Activated naive CD8-positive, alpha-beta T cell treated with anti-CD3 and anti-CD28 coated beads, Interleukin-2, amount 50 U/mL, for 24 hours (primary cell): ENCODE results near the gene COA3.
A peak's percentile ranks its signal among the peaks of the same experiment; 100 is the strongest.

Source experiments
- ATAC-seq: fragments of 150-1000 bp; cut with Tn5 transposase; one replicate; pipeline ENCODE4 v1.10.0; 2021
- DNase-seq: peaks from one replicate; pipeline ENCODE4 v3.0.0; 2021
- H3K27ac Mint-ChIP-seq: one replicate; pipeline ENCODE4 v1.8.0; 2021; ENCODE audit warnings: mild to moderate bottlenecking, mixed read lengths
- H3K27me3 Mint-ChIP-seq: one replicate; pipeline ENCODE4 v1.8.0; 2021; ENCODE audit warnings: mixed read lengths
- H3K36me3 Mint-ChIP-seq: one replicate; pipeline ENCODE4 v1.8.0; 2021; ENCODE audit warnings: low read depth, mixed read lengths
- H3K4me1 Mint-ChIP-seq: one replicate; pipeline ENCODE4 v1.8.0; 2021; ENCODE audit warnings: mixed read lengths
- H3K4me3 Mint-ChIP-seq: one replicate; pipeline ENCODE4 v1.8.0; 2021; ENCODE audit warnings: mild to moderate bottlenecking, moderate library complexity, mixed read lengths
- H3K9me3 Mint-ChIP-seq: one replicate; pipeline ENCODE4 v1.8.0; 2021; ENCODE audit warnings: mixed read lengths

COA3 gene

GRCh38 chr17:42760652-42761581 lies 37.6 kb downstream of the COA3 start, which contains the start of gene RAMP2:
RAMP2 (plus strand) TSS chr17:42761227; CDS start chr17:42761262, 35 bp downstream.
- ATAC-seq = no peak
- H3K36me3 Mint-ChIP-seq = no peaks in the 10 kb centered on the region
- peak; percentile 27 for DNase-seq
- peaks cover 54% of the 10 kb centered on the region for H3K27me3 Mint-ChIP-seq
- no peak within 1 kb of the TSS for H3K27ac Mint-ChIP-seq
- peaks cover 9% of the 10 kb centered on the region for H3K4me1 Mint-ChIP-seq
- H3K9me3 Mint-ChIP-seq = no peaks in the 10 kb centered on the region
- peak within 1 kb of the TSS; percentile 4 for H3K4me3 Mint-ChIP-seq

GRCh38 chr17:42759982-42760651 lies 38.4 kb downstream of the COA3 start:
- Mint-ChIP-seq H3K27me3 (peaks cover 50% of the 10 kb centered on the region), H3K4me3 (no peak overlapping the region), H3K36me3 (no peaks in the 10 kb centered on the region), H3K27ac (no peak overlapping the region), H3K4me1 (peaks cover 9% of the 10 kb centered on the region), H3K9me3 (no peaks in the 10 kb centered on the region)
- ATAC-seq = peak; percentile 76
- DNase-seq = no peak

GRCh38 chr17:42754782-42755181 lies 43.7 kb downstream of the COA3 start:
- H3K4me1 Mint-ChIP-seq = peaks cover 1% of the 10 kb centered on the region
- H3K27me3 Mint-ChIP-seq = peaks cover 39% of the 10 kb centered on the region
- DNase-seq = no peak
- H3K4me3 Mint-ChIP-seq = no peak overlapping the region
- H3K9me3 Mint-ChIP-seq = no peaks in the 10 kb centered on the region
- H3K27ac Mint-ChIP-seq = no peak overlapping the region
- H3K36me3 Mint-ChIP-seq = no peaks in the 10 kb centered on the region
- no peak for ATAC-seq

- peaks cover 37% of the 10 kb centered on the region for H3K27me3 Mint-ChIP-seq
- no peak for ATAC-seq
- no peaks in the 10 kb centered on the region for H3K9me3 Mint-ChIP-seq
- no peak overlapping the region for H3K4me3 Mint-ChIP-seq
- H3K36me3 Mint-ChIP-seq = no peaks in the 10 kb centered on the region
- H3K27ac Mint-ChIP-seq = no peak overlapping the region
- no peaks in the 10 kb centered on the region for H3K4me1 Mint-ChIP-seq
- no peak for DNase-seq
Observed at GRCh38 chr17:42751628-42752027, 46.9 kb downstream of the COA3 start.

- Mint-ChIP-seq H3K4me3 (no peak overlapping the region), H3K9me3 (no peaks in the 10 kb centered on the region), H3K36me3 (no peaks in the 10 kb centered on the region), H3K27me3 (peaks cover 34% of the 10 kb centered on the region), H3K27ac (no peak overlapping the region), H3K4me1 (no peaks in the 10 kb centered on the region)
- ATAC-seq = no peak
- no peak for DNase-seq
Observed at GRCh38 chr17:42750739-42751344, 47.7 kb downstream of the COA3 start.

- H3K4me3 Mint-ChIP-seq = no peak overlapping the region
- H3K27me3 Mint-ChIP-seq = peaks cover 33% of the 10 kb centered on the region
- DNase-seq = no peak
- H3K9me3 Mint-ChIP-seq = no peaks in the 10 kb centered on the region
- no peaks in the 10 kb centered on the region for H3K36me3 Mint-ChIP-seq
- no peak for ATAC-seq
- no peak overlapping the region for H3K27ac Mint-ChIP-seq
- H3K4me1 Mint-ChIP-seq = peaks cover 8% of the 10 kb centered on the region
Observed at GRCh38 chr17:42748908-42749798, 49.4 kb downstream of the COA3 start.

GRCh38 chr17:42748202-42748907 lies 50.1 kb downstream of the COA3 start:
- no peak overlapping the region for H3K27ac Mint-ChIP-seq

More at GRCh38 chr17:42748202-42748907, 50.1 kb downstream of the COA3 start:
- ATAC-seq (no peak), DNase-seq (no peak)
- H3K4me3 Mint-ChIP-seq = no peak overlapping the region
- peaks cover 15% of the 10 kb centered on the region for H3K4me1 Mint-ChIP-seq
- peaks cover 31% of the 10 kb centered on the region for H3K27me3 Mint-ChIP-seq
- no peaks in the 10 kb centered on the region for H3K36me3 Mint-ChIP-seq
- H3K9me3 Mint-ChIP-seq = no peaks in the 10 kb centered on the region
